HuH-7.5 (cell line): ENCODE results near the gene ZFP42.
"Not testable (repeated sequence)": the region's sequence is repeated elsewhere in the genome, so short reads cannot be mapped to it uniquely, and the experiment has no call there.

ENCODE experiments used
- DNase-seq: peaks from one replicate; pipeline ENCODE4 v3.0.0; 2011; ENCODE audit warnings: low spot score

Gene ZFP42

DNA sequence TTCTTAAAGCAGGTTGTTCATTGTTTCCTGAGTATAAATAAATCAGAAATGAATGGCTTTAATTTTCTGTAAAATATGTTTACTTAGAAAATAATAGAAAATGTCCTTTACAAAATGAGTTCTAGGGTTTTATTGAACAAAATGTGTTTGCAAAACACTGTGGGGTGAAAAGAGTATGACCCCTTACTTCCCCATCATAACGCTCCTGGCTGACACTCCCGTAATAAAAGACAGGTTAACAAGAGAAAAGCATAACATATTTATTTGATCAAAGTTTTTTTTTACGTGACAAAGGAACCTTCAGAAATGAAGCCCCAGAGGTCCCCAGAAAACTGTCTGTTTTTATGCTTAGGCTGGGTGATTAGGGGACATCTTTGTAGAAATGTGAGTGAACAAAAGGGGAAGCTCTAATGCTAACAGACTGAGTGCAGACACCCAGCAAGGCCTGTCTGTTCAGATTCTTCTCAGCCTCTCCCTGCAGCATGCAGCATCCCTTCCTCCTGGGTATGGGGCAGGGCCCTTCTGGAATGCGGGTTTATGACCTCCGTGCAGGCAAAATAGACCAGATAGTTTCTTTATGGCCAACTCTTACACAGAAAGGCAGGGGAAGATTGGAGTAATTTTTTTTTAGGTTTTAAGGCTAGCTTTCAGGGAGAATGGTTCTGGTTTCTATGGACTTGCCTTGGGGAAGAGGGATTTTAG, 26.1 kb downstream of the ZFP42 start:
- DNase-seq: no peak

- DNase-seq: no peak
Measured at GRCh38 chr4:188023682-188024081, 28.1 kb downstream of the ZFP42 start.

DNA sequence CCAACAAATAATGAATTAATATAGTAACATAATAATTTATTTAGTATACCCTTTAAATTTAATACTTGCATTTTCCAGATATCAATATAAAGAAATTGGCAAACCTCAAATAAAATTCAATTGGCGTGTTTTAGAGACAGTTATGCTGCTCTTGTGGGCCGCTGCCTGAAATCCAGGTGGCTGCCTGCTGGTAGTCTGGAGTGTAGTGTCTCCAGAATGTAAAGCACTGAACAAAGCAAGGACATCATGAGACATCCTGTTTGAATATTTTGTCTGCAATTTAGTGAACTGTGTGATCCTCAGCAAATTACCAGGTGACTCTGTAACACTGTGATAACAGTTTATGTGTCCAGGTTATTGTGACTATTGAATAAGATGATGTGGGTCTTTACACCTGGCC, 29.9 kb downstream of the ZFP42 start:
- DNase-seq: no peak

DNA sequence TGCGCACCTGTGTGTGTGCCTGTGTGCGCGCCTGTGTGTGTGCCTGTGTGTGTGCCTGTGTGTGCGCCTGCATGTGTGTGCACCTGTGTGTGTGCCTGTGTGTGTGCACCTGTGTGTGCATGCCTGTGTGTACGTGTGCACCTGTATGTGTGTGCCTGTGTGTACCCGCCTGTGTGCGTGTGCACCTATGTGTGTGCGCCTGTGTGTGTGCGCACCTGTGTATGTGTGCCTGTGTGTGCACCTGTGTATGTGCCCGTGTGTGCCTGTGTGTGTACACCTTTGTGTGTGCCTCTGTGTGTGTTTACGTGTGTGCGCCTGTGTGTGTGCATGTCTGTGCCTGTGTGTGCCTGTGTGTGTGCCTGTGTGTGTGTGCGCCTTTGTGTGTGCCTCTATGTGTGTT, 33.5 kb downstream of the ZFP42 start:
- DNase-seq: no peak

- no peak for DNase-seq
Measured at GRCh38 chr4:188030401-188030800, 34.8 kb downstream of the ZFP42 start.

DNA sequence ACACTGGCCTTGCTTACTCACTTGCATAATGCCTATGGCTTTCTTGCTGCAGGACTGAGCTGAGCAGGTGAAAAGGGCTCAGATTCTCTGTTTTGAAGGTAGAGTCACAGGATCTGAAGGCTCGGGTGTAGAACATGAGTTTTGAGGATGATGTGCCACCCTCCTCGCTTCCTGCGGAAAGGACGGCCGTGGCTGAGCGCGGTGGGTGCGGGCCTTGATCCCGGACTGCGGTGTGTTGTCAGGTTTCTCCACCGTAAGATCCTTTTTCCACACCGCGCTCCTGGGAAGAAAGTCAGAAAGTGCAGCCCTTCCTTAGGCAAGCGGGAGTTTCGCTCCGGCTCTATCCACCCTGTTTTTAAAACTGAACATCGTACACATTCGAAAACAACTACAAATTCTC, 36.2 kb downstream of the ZFP42 start:
- no peak for DNase-seq

GRCh38 chr4:188032170-188032569, 36.6 kb downstream of the ZFP42 start:
- DNase-seq: no peak

- DNase-seq: no peak
Measured at GRCh38 chr4:188032583-188032982, 37.0 kb downstream of the ZFP42 start.

- DNase-seq: no peak
Measured at GRCh38 chr4:188037003-188037713, 41.6 kb downstream of the ZFP42 start.

- no peak for DNase-seq
Measured at GRCh38 chr4:188041721-188042120, 46.1 kb downstream of the ZFP42 start.

DNA sequence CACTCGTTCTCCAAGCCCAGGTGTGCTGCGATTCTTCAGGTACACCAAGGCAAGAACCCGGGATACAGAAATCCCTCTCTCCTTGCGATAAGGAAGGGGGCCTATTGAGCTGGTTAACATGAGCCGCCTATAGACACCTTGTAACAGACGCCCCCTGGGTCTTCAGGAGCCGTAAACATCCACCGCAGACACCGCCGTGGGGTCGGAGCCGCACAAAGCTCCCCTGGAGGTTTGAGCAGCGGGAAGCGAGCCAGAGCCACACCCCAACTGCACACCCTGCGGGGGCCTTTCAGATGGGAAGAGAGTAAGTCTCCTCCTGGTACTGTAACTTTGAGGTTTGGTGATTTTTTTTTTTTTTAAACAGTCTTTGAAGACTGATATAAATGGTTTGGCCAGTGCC, 46.6 kb downstream of the ZFP42 start:
- no peak for DNase-seq

DNA sequence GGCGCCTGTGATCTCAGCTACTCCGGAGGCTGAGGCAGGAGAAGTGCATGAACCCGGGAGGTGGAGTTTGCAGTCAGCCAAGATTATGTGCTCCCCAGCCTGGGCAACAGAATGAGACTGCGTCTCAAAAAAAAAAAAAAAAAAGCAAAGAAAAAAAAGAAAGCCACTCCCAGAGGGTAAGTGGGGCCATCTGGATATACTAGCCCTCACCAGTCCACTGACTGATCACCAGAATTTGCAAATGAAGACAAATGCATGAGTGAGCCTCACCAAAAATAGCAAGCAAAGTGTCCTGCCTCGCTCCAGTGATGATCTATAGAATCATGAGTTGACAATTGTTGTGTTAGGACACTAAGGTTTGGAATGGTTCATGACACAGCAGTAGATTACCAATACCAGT, 47.6 kb downstream of the ZFP42 start:
- DNase-seq: no peak

DNA sequence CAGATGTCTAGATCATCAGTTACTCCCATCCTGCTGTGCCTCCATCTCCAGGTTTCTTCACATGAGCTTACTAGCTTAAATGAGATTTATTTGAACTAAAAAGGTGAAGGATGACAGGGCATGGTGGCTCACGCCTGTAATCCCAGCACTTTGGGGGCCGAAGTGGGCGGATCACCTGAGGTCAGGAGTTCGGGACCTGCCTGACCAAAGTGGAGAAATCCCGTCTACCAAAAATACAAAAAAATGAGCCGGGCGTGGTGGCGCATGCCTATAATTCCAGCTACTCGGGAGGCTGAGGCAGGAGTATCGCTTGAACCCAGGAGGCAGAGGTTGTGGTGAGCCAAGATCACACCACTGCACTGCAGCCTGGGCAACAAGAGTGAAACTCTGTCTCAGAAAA, 49.9 kb downstream of the ZFP42 start:
- DNase-seq: not testable (repeated sequence)

DNA sequence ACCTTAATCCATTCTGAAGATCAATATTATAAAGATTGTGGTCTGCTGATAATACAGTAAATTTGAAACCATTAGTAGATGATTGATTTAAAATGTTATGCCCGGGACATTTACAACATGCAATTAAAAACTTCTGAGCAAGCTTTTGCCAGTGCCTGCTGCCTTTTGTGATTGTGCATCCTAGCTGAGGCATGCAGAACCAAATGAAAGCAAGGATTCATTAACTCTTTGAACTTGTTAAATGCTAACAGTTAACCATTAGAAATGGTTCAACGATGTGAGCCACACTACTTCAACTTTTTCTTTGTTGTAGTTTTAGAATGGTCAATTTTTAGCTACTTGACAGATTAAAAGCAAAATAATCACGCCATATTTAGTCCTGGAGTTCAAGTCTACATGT, 51.1 kb downstream of the ZFP42 start:
- DNase-seq: no peak

DNA sequence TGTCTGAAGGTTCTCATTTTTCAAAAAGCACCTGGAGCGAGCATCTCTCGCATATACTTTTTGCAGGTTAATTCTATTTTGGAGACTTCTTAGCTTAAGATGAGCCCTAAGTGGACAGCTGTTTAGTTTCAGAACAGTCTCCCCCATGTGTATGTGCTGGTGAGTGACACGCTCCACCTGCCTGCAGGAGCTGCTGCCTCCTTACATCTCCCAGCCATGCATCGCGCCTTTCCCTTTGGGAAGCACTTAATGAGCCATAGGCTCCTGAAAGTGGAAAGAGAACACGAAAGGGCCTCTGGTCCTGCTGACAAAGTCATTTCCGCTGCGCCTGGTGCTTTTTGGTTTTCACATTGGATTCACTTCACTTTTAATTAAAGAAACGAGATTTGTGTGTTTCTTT, 57.7 kb downstream of the ZFP42 start:
- no peak for DNase-seq
